Uterus (tissue), 2 donors: ENCODE measurements around the gene SMAD3.

ENCODE experiments used
- CTCF ChIP-seq, 4 experiments: fragments of 200-600 bp in 2 of 4; fragments of 450-650 bp in 2 of 4; sonication (generic) in 2 of 4; IDR thresholded peaks; one replicate each; pipeline ENCODE4 v1.5.1; 2016 to 2019; ENCODE audit warnings: antibody characterized with exemption in 4 of 4, mild to moderate bottlenecking in 2 of 4, moderate library complexity in 1 of 4
- POLR2A ChIP-seq, 2 donors: fragments of 450-650 bp; IDR thresholded peaks; one replicate each; pipeline ENCODE4 v1.6.1; 2016; ENCODE audit warnings: antibody characterized with exemption in 2 of 2, mild to moderate bottlenecking in 1 of 2, moderate library complexity in 1 of 2

- TF ChIP-seq POLR2A (IDR thresholded peaks at IDR 0.05) (no peak), CTCF (IDR thresholded peaks at IDR 0.05) (no peak)
Measured at GRCh38 chr15:67165254-67166253, 100.2 kb downstream of the SMAD3 start.
